Vagina (tissue), 2 donors: ENCODE results near the gene GLYATL1.

Experiments
- CTCF ChIP-seq, 3 experiments: fragments of 450-650 bp in 2 of 3; fragments of 200-600 bp in 1 of 3; sonication (generic) in 1 of 3; IDR thresholded peaks; one replicate each; pipeline ENCODE4 v1.5.1; 2017 to 2019; ENCODE audit warnings: antibody characterized with exemption in 3 of 3, mild to moderate bottlenecking in 2 of 3, moderate library complexity in 2 of 3
- POLR2A ChIP-seq, 2 donors: fragments of 450-650 bp; IDR thresholded peaks; one replicate each; pipeline ENCODE4 v1.6.1; 2017; ENCODE audit warnings: antibody characterized with exemption in 2 of 2, mild to moderate bottlenecking in 2 of 2, moderate library complexity in 2 of 2

GRCh38 chr11:58979222-58979621 lies 39.9 kb downstream of the GLYATL1 start:
- TF ChIP-seq CTCF (IDR thresholded peaks at IDR 0.05): no peak
- TF ChIP-seq POLR2A (IDR thresholded peaks at IDR 0.05): no peak
